ENCODE measurements around the gene C6.

DNA sequence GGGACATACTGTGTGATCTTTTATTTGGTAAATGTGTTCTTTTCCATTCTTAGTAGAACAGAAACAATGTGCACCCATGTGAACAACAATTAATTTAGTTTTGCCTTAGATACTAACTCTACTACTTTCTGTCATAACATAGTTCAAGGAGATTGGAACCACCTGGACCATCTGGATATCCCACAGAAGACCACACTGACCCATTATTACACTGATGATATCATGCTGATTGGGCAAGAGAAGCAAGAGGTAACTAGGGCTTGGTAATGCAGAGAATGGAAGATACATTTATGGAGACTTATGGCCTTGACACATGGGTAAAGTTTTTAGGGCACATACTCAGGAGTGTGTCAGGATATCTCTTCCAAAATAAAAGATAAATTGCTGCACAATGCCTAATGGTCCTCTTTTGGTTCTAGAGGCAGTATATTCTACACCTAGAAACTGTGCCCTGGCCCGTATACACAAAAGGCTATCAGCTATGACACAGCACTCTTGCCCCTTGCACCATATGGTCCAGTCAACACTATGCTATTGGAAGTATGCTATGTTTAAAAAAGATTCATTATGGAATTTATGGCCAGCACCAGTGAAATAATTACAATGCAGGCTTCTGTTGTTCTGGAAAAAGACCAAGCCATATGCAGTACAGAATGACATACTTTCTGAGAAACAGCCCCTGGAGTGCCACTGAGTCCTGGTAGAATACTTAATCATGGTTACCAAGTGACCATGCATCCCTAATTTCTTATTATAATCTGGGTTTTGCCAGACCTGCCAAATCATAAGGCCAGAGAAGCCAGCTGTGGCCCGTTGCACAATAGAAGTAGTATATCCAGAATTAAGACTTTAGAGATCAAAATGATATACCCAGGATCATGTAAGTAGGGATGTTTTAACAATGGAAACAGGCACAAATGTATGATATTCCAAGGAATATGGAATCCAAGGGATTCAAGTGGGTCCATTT, 100.6 kb downstream of the C6 start:
- TF ChIP-seq, protein P1, sequence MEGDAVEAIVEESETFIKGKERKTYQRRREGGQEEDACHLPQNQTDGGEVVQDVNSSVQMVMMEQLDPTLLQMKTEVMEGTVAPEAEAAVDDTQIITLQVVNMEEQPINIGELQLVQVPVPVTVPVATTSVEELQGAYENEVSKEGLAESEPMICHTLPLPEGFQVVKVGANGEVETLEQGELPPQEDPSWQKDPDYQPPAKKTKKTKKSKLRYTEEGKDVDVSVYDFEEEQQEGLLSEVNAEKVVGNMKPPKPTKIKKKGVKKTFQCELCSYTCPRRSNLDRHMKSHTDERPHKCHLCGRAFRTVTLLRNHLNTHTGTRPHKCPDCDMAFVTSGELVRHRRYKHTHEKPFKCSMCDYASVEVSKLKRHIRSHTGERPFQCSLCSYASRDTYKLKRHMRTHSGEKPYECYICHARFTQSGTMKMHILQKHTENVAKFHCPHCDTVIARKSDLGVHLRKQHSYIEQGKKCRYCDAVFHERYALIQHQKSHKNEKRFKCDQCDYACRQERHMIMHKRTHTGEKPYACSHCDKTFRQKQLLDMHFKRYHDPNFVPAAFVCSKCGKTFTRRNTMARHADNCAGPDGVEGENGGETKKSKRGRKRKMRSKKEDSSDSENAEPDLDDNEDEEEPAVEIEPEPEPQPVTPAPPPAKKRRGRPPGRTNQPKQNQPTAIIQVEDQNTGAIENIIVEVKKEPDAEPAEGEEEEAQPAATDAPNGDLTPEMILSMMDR (IDR thresholded peaks at IDR 0.05), result no peak
- no peak for TF ChIP-seq EZH2 (IDR thresholded peaks at IDR 0.05; ENCODE audit: borderline replicate concordance, insufficient read depth, low read depth, low read length, poor library complexity, severe bottlenecking)
